Astrocyte (in vitro differentiated cells and primary cell): ENCODE results near the gene ACAP3. TPM values are rescaled to one million over a fixed set of nuclear protein-coding genes. Genes with fewer than 3 reads are reported as not detected.
A peak's percentile ranks its signal among the peaks of the same experiment; 100 is the strongest.

Experiments
- DNase-seq: peaks from one replicate; pipeline ENCODE4 v3.0.0-alpha.2; 2010; ENCODE audit warnings: low read depth
- FAIRE-seq: peaks from 2 replicates; lab custom pipeline; 2011; peaks lifted over from hg19 to GRCh38; lab: Jason Lieb, UNC
- H2AFZ ChIP-seq: 2 replicates; pipeline ENCODE4 v1.6.0; 2012; ENCODE audit warnings: low read depth, low read length, inconsistent platforms
- H3K27ac ChIP-seq: 2 replicates; pipeline ENCODE4 v1.5.1; 2011; ENCODE audit warnings: low read depth, low read length, inconsistent platforms
- H3K27me3 ChIP-seq: 2 replicates; pipeline ENCODE4 v1.6.0; 2011; ENCODE audit warnings: low read length, inconsistent platforms; ENCODE audit not compliant: insufficient read depth
- H3K36me3 ChIP-seq: 2 replicates; pipeline ENCODE4 v1.5.1; 2011; ENCODE audit warnings: low read length, inconsistent platforms; ENCODE audit not compliant: insufficient read depth
- H3K4me1 ChIP-seq: 2 replicates; pipeline ENCODE4 v1.5.1; 2011; ENCODE audit warnings: low read length, inconsistent platforms; ENCODE audit not compliant: insufficient read depth
- H3K4me2 ChIP-seq: 2 replicates; pipeline ENCODE4 v1.6.0; 2012; ENCODE audit warnings: low read length, inconsistent platforms
- H3K4me3 ChIP-seq: 2 replicates; pipeline ENCODE4 v1.5.1; 2011; ENCODE audit warnings: low read depth, mild to moderate bottlenecking, low read length, inconsistent platforms; ENCODE audit not compliant: insufficient read depth
- H3K79me2 ChIP-seq: 2 replicates; pipeline ENCODE4 v1.6.0; 2012; ENCODE audit warnings: mild to moderate bottlenecking, low read length, inconsistent platforms; ENCODE audit not compliant: insufficient read depth
- H3K9ac ChIP-seq: 2 replicates; pipeline ENCODE4 v1.6.0; 2012; ENCODE audit warnings: mild to moderate bottlenecking, low read length, inconsistent platforms
- H3K9me3 ChIP-seq: 2 replicates; pipeline ENCODE4 v1.5.1; 2012; ENCODE audit warnings: low read depth, mild to moderate bottlenecking, low read length, inconsistent platforms; ENCODE audit not compliant: insufficient read depth
- H4K20me1 ChIP-seq: 2 replicates; pipeline ENCODE4 v1.6.0; 2012; ENCODE audit warnings: low read length, inconsistent platforms; ENCODE audit not compliant: insufficient read depth
- H3K27ac Mint-ChIP-seq: one replicate; pipeline ENCODE4 v1.8.0; 2021; ENCODE audit warnings: mild to moderate bottlenecking, mixed read lengths; ENCODE audit not compliant: unreplicated experiment
- H3K27me3 Mint-ChIP-seq: one replicate; pipeline ENCODE4 v1.8.0; 2021; ENCODE audit warnings: low read depth, mixed read lengths; ENCODE audit not compliant: unreplicated experiment
- H3K36me3 Mint-ChIP-seq: one replicate; pipeline ENCODE4 v1.8.0; 2021; ENCODE audit warnings: low read depth, mixed read lengths; ENCODE audit not compliant: unreplicated experiment
- H3K4me1 Mint-ChIP-seq: one replicate; pipeline ENCODE4 v1.8.0; 2021; ENCODE audit warnings: low read depth, mixed read lengths; ENCODE audit not compliant: unreplicated experiment
- H3K4me3 Mint-ChIP-seq: one replicate; pipeline ENCODE4 v1.8.0; 2021; ENCODE audit warnings: mild to moderate bottlenecking, moderate library complexity, mixed read lengths; ENCODE audit not compliant: unreplicated experiment
- H3K9me3 Mint-ChIP-seq: one replicate; pipeline ENCODE4 v1.8.0; 2021; ENCODE audit warnings: mild to moderate bottlenecking, mixed read lengths; ENCODE audit not compliant: unreplicated experiment
- EZH2 ChIP-seq: IDR thresholded peaks from 2 replicates; pipeline ENCODE4 v1.6.1; 2012; ENCODE audit warnings: mild to moderate bottlenecking, low read length, inconsistent platforms; ENCODE audit not compliant: insufficient read depth
- total RNA-seq: library from RNA; stranded (reverse); gene quantifications from 2 replicates; pipeline ENCODE4 v1.2.1, GENCODE V29; 2021
- TF ChIP-seq, protein P1 (sequence below): IDR thresholded peaks from 2 replicates; pipeline ENCODE4 v1.5.1; 2011; ENCODE audit warnings: low read depth, mild to moderate bottlenecking, inconsistent platforms, low read length, moderate library complexity; ENCODE audit not compliant: insufficient read depth

ACAP3 gene
- total RNA-seq, 1 donor from 2014 or later, result 64.0 TPM

DNA sequence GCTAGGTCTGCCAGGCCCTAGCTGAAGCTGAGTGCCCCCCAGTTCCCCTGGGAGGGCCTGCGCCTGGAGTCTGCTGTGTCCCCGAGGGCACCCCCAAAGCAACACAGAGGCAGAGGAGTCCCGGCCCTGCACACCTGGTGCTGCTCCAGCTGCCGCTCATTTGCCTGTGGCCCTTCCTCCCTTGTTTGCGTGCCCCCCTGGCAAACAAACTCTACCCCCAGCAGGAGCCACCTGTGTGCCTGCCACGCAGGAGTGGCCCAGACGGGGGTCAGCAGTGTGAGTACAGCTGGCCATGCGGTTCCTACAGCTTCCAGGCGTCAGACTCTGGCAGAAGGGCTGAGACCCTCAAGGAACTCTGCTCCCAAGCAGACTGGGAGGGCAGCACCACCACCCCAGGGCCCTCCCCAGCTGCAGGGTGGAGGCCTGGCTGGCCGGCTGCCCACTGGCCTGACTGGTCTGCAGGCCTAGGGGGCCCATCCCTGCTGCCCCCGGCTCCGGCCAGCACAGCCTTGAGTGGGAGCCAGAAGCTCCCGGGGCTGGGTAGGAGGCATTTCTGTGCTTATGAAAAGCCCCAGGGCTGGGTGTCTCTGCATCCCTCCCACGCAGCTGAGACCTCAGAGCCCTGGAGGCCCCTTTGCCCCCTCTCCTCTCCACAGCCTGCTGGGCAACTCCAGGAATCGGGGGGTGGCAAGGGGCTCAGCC lies 22.8 kb upstream of the ACAP3 start:
- Histone ChIP-seq H3K36me3 (no peaks in the 10 kb centered on the region), H3K9ac (no peak overlapping the region), H3K27ac (no peak overlapping the region), H3K9me3 (no peaks in the 10 kb centered on the region), H3K4me2 (no peak overlapping the region), H2AFZ (no peak overlapping the region), H4K20me1 (peaks cover 42% of the 10 kb centered on the region), H3K4me1 (peaks cover 3% of the 10 kb centered on the region), H3K27me3 (no peaks in the 10 kb centered on the region), H3K4me3 (no peak overlapping the region), H3K79me2 (peaks cover 17% of the 10 kb centered on the region)
- DNase-seq, result no peak
- no peaks in the 10 kb centered on the region for H3K27me3 Mint-ChIP-seq
- TF ChIP-seq EZH2, result no peak
- TF ChIP-seq, protein P1, sequence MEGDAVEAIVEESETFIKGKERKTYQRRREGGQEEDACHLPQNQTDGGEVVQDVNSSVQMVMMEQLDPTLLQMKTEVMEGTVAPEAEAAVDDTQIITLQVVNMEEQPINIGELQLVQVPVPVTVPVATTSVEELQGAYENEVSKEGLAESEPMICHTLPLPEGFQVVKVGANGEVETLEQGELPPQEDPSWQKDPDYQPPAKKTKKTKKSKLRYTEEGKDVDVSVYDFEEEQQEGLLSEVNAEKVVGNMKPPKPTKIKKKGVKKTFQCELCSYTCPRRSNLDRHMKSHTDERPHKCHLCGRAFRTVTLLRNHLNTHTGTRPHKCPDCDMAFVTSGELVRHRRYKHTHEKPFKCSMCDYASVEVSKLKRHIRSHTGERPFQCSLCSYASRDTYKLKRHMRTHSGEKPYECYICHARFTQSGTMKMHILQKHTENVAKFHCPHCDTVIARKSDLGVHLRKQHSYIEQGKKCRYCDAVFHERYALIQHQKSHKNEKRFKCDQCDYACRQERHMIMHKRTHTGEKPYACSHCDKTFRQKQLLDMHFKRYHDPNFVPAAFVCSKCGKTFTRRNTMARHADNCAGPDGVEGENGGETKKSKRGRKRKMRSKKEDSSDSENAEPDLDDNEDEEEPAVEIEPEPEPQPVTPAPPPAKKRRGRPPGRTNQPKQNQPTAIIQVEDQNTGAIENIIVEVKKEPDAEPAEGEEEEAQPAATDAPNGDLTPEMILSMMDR, result no peak
- H3K4me1 Mint-ChIP-seq, result no peaks in the 10 kb centered on the region
- no peak for FAIRE-seq
- no peaks in the 10 kb centered on the region for H3K9me3 Mint-ChIP-seq
- H3K4me3 Mint-ChIP-seq, result no peak overlapping the region
- H3K36me3 Mint-ChIP-seq, result no peaks in the 10 kb centered on the region
- H3K27ac Mint-ChIP-seq, result no peak overlapping the region

DNA sequence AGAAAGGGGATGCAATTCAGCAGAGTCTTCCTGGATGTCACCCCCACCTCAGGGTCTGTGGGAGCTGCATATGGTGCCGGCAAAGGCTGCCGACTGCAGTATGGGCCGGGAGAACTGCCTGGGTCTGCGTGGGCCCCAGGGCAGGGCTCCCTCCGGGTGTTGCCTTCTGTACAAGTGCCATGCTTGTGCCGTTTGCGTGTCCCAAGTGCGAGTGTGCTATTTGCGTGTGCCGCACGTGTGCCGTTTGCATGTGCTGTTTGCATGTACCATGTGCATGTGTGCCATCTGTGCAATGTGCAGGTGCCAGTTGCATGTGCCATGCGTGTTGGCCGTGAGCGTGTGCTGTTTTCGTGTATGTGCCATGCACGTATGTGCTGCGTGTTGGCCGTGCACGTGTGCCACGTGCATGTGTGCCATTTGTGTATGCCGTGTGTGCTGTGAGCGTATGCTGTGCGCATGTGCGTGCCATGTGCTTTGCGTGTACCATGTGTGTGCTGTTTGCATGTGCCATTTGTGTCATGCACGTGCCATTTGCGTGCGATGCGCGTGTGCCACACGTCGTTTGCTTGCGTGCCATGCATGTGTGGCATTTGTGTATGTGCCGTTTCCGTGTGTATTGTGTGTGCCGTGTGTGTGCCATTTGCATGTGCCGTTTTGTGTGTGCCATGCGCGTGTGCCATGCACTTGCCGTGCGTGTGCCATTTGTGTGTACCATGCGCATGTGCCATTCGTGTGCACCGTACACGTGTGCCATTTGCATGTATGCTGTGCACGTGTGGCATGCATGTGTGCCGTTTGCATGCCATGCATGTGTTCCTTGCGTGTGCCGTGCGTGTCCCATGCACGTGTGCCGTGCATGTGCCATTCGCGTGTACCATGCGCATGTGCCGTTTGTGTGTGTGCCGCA lies 21.8 kb upstream of the ACAP3 start:
- Histone ChIP-seq H3K79me2 (peaks cover 26% of the 10 kb centered on the region), H3K9me3 (no peaks in the 10 kb centered on the region), H3K36me3 (no peaks in the 10 kb centered on the region), H3K4me1 (peaks cover 7% of the 10 kb centered on the region), H3K27ac (no peak overlapping the region), H3K4me3 (no peak overlapping the region), H3K9ac (no peak overlapping the region), H3K27me3 (no peaks in the 10 kb centered on the region), H3K4me2 (no peak overlapping the region), H2AFZ (no peak overlapping the region), H4K20me1 (peaks cover 41% of the 10 kb centered on the region)
- H3K36me3 Mint-ChIP-seq, result no peaks in the 10 kb centered on the region
- DNase-seq, result no peak
- no peak overlapping the region for H3K4me3 Mint-ChIP-seq
- no peaks in the 10 kb centered on the region for H3K27me3 Mint-ChIP-seq
- FAIRE-seq, result no peak
- peak overlapping the region; percentile 66 for H3K27ac Mint-ChIP-seq
- TF ChIP-seq EZH2, result no peak
- TF ChIP-seq, protein P1, result no peak
- H3K9me3 Mint-ChIP-seq, result no peaks in the 10 kb centered on the region
- H3K4me1 Mint-ChIP-seq, result no peaks in the 10 kb centered on the region
